T-helper 1 cell (primary cell): Measurements from ENCODE around the gene GPR160.
"Not testable (repeated sequence)": the region's sequence is repeated elsewhere in the genome, so short reads cannot be mapped to it uniquely, and the experiment has no call there.

Experiments
- DNase-seq, 5 donors: peaks; one replicate each; pipeline ENCODE4 v3.0.0-alpha.2; 2012 to 2020

The GPR160 gene

GRCh38 chr3:170076715-170077238, 39.0 kb downstream of the GPR160 start:
- DNase-seq: peak in 1 of 5 donors; percentile 40

- DNase-seq: no peak
Observed at GRCh38 chr3:170077361-170077760, 39.6 kb downstream of the GPR160 start.

DNA sequence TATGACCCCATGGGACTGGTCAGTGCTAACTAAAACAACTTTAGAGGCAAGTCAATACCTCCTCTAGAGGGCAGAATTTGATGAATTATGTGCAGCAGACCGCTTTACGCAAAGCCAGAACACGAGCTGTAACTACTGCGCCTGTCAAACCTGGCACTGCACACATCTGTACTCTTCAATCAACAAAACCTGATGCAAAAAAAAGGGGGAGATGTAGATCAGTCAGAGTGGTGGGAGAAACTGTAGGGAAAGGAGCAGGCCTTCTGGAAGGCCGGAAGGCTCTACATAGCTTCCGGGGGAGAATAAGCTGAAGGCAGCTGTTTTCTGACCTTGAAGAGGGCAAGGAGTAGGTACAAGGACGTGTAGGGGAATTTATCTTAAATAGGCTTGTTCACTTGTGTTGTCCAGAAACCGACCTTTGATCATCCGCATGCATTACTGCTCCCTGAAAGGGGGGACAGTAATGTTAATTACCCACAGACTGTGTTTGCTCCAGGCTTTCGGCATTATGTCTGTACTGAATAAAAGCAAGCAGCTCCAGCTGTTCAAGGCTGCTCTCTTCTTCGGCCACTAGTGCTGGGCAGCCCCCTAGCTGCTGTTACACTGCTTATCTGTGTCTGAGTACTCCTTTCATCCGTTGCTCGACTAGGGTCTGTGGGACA, 41.0 kb downstream of the GPR160 start:
- no peak for DNase-seq

DNA sequence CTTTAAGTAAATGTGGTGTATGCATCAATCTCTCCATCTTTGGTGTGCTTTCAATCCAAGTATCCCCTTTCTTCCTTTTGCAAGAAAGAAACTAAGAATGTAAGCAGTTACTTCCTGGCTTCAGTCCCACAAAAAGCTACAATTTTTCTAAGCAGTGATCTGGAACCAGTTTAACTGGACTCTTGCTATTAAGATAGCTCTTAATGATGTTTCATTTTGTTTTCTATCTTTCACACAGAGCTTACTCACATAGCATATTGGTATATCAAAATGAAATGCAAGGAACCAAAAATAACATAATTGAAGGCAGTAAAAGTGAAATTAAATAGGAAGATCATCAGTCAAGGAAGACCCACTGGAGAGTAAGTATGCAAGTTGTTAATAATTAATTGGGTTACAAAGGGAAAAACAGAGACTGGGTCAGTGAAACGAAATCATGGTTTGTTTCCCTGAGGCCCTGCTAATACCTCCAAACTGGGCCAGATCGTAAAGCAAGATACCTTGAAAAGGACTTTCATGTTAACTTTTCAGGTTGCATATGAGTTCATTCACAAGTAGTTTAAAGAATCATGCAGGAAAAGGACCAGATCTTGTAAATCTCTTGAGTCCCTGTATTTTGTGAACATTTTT, 41.9 kb downstream of the GPR160 start:
- DNase-seq: no peak

- no peak for DNase-seq
Observed at GRCh38 chr3:170080605-170081004, 42.8 kb downstream of the GPR160 start.

- no peak for DNase-seq
Observed at GRCh38 chr3:170081079-170081741, 43.4 kb downstream of the GPR160 start.

- no peak for DNase-seq
Observed at GRCh38 chr3:170083343-170083742, 45.5 kb downstream of the GPR160 start.

DNA sequence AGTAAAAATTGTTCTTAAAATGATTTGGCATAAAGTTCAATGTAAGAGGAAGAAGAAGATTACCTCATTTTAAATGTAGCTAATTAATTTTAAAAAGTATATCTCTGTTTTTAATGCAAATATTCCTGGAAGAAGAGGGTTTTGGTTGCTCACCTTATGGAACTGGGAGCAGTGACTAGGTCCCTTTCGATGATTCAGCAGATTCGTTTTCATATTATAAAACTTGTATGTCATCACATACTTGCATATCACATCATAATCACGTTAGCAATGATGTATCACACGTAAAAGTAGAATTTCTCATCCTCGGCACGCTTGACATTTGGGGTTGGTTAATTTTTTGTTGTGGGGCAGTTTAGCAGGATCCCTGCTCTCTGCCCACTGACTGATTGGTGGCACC, 47.6 kb downstream of the GPR160 start:
- no peak for DNase-seq

GRCh38 chr3:170089862-170090600, 52.2 kb downstream of the GPR160 start:
- DNase-seq: no peak

DNA sequence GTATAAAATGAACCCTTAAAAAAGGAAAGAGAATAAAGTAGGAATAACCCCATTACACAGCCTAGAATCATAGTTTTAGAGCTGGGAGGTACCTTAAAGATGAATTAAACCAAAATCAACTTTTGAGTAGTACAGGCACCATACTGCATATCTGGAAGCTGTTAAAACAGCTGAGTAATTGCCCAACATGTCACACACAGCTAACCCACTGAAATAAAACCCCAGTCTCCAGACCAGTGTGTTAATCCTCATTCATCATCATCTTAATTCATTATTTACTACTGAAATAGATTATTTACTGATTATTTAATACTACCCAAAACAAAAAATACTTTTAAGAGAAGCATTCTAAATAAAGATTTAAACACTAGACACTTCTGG, 52.8 kb downstream of the GPR160 start:
- no peak for DNase-seq

GRCh38 chr3:170092907-170093306, 55.1 kb downstream of the GPR160 start:
- DNase-seq: no peak

DNA sequence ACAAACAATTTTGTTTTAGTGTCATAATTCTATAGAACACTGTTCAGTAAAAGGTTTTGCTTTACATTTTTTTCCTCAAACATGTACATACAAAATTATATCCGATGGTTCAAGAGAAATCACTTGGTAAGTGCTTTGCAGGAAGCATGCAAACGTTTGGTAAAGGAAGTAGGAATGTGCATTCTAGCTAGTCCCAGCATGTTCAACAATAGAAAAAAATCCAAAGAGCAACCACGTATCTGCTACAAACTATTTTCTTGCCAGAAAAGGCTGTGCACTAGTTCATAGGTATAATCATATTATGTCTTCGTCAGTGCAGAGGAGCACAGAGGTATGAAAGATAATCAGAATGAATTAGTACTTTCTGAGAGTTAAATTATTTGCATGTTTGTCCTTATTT, 58.0 kb downstream of the GPR160 start:
- DNase-seq: no peak

DNA sequence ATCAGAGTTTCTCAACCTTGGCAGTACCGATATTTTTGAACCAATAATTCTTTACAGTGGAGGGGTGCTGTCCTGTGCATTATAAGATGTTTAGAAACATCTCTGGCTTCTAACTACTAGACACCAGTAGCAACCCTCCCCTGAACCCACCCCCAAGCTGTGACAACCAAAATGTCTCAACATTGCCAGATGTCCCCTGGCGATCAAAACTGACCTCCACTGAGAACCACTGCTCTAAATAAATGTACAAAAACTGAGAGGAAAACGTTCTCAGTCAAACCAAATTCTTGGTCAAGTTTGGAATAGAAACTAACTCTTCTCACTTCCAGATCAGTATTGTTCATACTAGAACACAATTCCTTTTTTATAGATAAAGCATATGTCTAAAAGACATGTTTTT, 58.5 kb downstream of the GPR160 start:
- DNase-seq: no peak

DNA sequence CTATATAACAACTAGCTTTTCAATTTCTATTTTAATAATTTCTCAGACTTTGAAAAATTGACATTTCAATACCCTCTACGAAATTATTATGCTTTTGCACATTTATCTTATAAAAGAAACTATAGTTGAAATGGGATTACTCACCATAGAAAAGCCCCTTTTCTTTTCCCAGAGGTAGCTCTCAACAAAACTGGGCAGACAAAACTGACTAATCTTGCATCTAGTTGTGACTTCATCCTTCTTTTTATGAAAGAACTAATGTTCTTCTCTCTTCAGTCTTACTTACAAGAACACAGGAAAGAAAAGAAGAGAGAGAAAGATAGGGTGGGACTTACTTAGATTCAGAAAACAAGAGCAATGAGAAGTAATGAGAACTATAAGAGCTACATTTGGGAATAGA, 61.0 kb downstream of the GPR160 start:
- no peak for DNase-seq

GRCh38 chr3:170100944-170101343, 63.1 kb downstream of the GPR160 start:
- DNase-seq: no peak

GRCh38 chr3:170102431-170102830, 64.6 kb downstream of the GPR160 start:
- DNase-seq: no peak

DNA sequence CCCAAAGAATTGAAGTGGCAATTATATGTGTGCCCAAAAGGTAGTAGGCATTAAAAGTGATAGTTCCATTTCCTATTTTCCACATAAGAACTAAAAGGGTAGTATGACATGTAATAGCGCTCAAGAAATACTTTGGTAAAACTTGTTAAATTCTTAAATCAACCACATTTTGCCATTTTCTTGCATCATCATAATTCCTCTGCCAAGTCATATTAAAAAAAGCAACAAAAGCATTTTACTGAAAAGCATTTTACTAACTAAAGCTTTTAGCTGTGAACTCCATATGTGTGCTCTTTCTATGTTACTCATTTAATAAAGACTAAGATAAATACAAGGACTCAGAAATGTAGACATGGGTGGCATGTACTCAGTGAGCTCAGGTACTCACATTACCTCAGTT, 70.1 kb downstream of the GPR160 start:
- DNase-seq: no peak

DNA sequence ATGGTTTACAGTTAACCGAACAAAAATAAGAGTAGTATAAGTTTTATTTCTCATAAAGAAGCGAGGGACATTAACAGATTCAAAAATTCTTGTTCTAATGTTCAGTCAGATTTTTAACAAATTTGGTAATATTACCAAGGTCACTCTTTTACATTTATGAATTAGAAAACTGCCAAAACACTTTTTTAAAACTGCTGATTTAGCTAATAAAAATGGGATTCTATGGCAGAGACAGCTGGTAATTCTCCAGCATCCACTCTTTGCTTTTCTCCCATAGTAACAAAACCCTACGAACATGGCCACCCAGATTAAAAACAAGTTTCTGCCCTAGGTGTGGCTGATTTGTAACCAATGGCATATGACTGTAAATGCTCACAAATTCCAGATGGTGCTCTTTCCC, 71.2 kb downstream of the GPR160 start:
- DNase-seq: no peak

GRCh38 chr3:170109579-170110293, 71.9 kb downstream of the GPR160 start:
- DNase-seq: no peak

- no peak for DNase-seq
Observed at GRCh38 chr3:170111147-170111771, 73.5 kb downstream of the GPR160 start.

GRCh38 chr3:170114165-170114564, 76.4 kb downstream of the GPR160 start:
- DNase-seq: not testable (repeated sequence)

DNA sequence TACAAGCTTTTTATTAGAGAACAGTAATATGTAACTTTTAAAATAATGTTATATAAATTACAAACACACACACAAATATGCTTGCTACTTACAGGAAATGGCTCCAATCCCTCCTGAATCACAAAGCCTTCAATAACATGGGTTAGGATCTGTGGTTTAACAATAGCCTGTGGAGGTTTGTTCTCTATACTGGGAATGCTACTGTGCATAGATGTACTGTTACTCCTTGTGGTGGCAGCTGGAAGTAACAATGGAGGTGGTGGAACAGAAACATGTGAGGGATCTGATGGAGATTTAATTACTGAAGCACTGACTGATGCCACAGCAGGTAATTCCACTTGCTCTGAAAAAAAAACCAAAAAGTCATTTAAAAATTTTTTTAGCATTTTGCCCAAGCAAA, 79.3 kb downstream of the GPR160 start:
- no peak for DNase-seq
